Esophagus squamous epithelium (tissue), 5 donors: ENCODE results near the gene BTG2. TPM values are rescaled to one million over a fixed set of nuclear protein-coding genes. Genes with fewer than 3 reads are reported as not detected.

Source experiments
- DNase-seq: peaks from one replicate; lab custom pipeline; 2025; lab: John Stamatoyannopoulos, UW
- H3K27ac ChIP-seq, 4 donors: fragments of 200-600 bp; sonication (generic); one replicate each; pipeline ENCODE4 v1.5.1; 2016 to 2019; ENCODE audit warnings: mild to moderate bottlenecking in 1 of 4
- H3K27me3 ChIP-seq, 4 donors: fragments of 200-600 bp; sonication (generic); 1 replicate in 3 of 4; 2 replicates in 1 of 4; pipeline versions ENCODE4 v1.5.1 to v1.6.0; 2017 to 2021; ENCODE audit warnings: antibody characterized with exemption in 1 of 4
- H3K36me3 ChIP-seq, 3 donors: fragments of 200-600 bp; sonication (generic); one replicate each; pipeline ENCODE4 v1.5.1; 2016 to 2019
- H3K4me1 ChIP-seq, 3 donors: fragments of 200-600 bp; sonication (generic); one replicate each; pipeline ENCODE4 v1.5.1; 2017 to 2019
- H3K4me3 ChIP-seq, 4 donors: fragments of 200-600 bp; sonication (generic); 1 replicate in 3 of 4; 2 replicates in 1 of 4; pipeline ENCODE4 v1.5.1; 2016 to 2019; ENCODE audit warnings: mild to moderate bottlenecking in 2 of 4, moderate library complexity in 1 of 4
- H3K9me3 ChIP-seq, 3 donors: fragments of 200-600 bp; sonication (generic); one replicate each; pipeline ENCODE4 v1.5.1; 2016 to 2019
- POLR2A ChIP-seq, 4 donors: fragments of 450-650 bp; IDR thresholded peaks; one replicate each; pipeline ENCODE4 v1.6.1; 2017; ENCODE audit warnings: antibody characterized with exemption in 4 of 4, mild to moderate bottlenecking in 4 of 4, moderate library complexity in 3 of 4
- WGBS, 2 donors: methylation state at CpG; one replicate each; pipeline ENCODE4 v1.1.5; 2018; 5-methylcytosine and 5-hydroxymethylcytosine counted together
- intact Hi-C: fragments of 100-400 bp; cut with DNase I; formaldehyde crosslinking; loops from one replicate; pipeline ENCODE4 v1.15.0; 2022
- total RNA-seq, 4 donors: library from RNA; depleted of rRNA; stranded (reverse); fragments of >200 nt; gene quantifications; one replicate each; pipeline ENCODE4 v1.1.0, GENCODE V29; 2016
- TF ChIP-seq, protein P1 (sequence below), 6 experiments: fragments of 450-650 bp in 4 of 6; fragments of 200-600 bp in 2 of 6; sonication (generic) in 2 of 6; IDR thresholded peaks; one replicate each; pipeline ENCODE4 v1.5.1; 2016 to 2019; ENCODE audit warnings: antibody characterized with exemption in 6 of 6, mild to moderate bottlenecking in 4 of 6, moderate library complexity in 4 of 6
- donor health status: DM: yes; HTN: yes; CAD: no.

Gene BTG2
- total RNA-seq, 4 donors from 2014 or later: 29.7 to 46.2 (median 41.3) TPM

DNA sequence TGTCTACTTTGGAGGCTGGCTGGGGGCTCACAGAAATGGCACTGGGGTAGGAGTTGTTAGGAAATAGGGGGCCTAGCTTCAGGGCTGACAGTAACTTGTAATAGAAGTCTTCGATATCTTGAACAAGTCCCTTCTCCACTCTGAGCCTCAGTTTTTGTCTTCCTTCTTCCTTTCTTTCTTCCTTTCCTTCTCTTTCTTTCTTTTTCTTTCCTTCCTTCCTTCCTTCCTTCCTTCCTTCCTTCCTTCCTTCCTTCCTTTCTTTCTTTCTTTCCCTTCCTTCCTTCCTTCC, 12.9 kb downstream of the BTG2 start:
- TF ChIP-seq, protein P1, sequence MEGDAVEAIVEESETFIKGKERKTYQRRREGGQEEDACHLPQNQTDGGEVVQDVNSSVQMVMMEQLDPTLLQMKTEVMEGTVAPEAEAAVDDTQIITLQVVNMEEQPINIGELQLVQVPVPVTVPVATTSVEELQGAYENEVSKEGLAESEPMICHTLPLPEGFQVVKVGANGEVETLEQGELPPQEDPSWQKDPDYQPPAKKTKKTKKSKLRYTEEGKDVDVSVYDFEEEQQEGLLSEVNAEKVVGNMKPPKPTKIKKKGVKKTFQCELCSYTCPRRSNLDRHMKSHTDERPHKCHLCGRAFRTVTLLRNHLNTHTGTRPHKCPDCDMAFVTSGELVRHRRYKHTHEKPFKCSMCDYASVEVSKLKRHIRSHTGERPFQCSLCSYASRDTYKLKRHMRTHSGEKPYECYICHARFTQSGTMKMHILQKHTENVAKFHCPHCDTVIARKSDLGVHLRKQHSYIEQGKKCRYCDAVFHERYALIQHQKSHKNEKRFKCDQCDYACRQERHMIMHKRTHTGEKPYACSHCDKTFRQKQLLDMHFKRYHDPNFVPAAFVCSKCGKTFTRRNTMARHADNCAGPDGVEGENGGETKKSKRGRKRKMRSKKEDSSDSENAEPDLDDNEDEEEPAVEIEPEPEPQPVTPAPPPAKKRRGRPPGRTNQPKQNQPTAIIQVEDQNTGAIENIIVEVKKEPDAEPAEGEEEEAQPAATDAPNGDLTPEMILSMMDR (IDR thresholded peaks at IDR 0.05): no peak
- no peak for TF ChIP-seq POLR2A (IDR thresholded peaks at IDR 0.05)
- WGBS, 2 donors: 92 to 100% methylated on average over 1 of the region's 1 CpG
- intact Hi-C loops: no loop called here
- Histone ChIP-seq H3K4me1 (peaks cover 23 to 47% (median 29%) of the 10 kb centered on the region in 3 donors), H3K9me3 (no peaks in the 10 kb centered on the region), H3K27ac (no peak overlapping the region), H3K4me3 (no peak overlapping the region), H3K36me3 (no peaks in the 10 kb centered on the region), H3K27me3 (no peaks in the 10 kb centered on the region)
- DNase-seq: no peak

DNA sequence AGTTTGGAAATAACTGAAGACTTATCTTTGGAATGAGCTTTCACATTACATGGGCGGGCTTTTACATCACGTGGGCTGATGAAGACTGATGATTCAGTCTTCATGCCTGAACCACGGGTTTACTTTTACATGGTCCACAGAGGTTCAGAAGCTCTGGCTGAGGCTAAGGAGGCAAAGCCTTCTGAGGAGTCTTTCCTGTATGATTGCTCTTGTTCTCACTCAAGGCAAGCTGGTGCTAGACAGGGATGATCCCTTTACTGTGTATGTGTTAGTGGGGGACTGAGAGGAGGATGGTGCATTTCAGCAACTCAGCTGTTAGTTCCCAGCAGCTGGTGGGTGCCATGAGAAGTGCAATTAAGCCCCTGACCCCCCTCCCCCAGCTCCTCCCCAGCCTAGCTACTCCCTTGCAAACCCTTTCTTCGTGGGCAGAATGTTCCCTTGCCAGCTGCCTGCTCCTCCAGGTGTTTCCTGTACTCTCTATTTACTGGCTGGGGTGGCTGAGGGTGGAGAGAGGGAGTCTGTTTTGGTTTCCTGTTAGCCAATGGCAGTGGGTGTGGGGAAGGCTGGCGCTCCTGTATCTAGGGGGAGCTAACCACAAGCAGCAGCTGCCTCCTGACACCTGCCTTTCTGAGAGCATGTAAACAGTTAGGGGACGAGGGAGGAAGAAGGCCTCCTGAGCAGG, 15.4 kb downstream of the BTG2 start:
- H3K36me3 ChIP-seq: no peaks in the 10 kb centered on the region
- H3K4me1 ChIP-seq: peaks cover 39 to 73% (median 54%) of the 10 kb centered on the region in 3 donors
- no peaks in the 10 kb centered on the region for H3K27me3 ChIP-seq
- peak overlapping the region; percentile 20 to 96 (median 88) for H3K27ac ChIP-seq
- TF ChIP-seq POLR2A (IDR thresholded peaks at IDR 0.05): peak in 1 of 4 donors; percentile 43
- TF ChIP-seq, protein P1 (IDR thresholded peaks at IDR 0.05): no peak
- 12 to 24% methylated on average over 5 of the region's 6 CpGs for WGBS, 2 donors
- no peaks in the 10 kb centered on the region for H3K9me3 ChIP-seq
- DNase-seq: peak; percentile 25
- H3K4me3 ChIP-seq: no peak overlapping the region
- intact Hi-C loops: no loop called here

DNA sequence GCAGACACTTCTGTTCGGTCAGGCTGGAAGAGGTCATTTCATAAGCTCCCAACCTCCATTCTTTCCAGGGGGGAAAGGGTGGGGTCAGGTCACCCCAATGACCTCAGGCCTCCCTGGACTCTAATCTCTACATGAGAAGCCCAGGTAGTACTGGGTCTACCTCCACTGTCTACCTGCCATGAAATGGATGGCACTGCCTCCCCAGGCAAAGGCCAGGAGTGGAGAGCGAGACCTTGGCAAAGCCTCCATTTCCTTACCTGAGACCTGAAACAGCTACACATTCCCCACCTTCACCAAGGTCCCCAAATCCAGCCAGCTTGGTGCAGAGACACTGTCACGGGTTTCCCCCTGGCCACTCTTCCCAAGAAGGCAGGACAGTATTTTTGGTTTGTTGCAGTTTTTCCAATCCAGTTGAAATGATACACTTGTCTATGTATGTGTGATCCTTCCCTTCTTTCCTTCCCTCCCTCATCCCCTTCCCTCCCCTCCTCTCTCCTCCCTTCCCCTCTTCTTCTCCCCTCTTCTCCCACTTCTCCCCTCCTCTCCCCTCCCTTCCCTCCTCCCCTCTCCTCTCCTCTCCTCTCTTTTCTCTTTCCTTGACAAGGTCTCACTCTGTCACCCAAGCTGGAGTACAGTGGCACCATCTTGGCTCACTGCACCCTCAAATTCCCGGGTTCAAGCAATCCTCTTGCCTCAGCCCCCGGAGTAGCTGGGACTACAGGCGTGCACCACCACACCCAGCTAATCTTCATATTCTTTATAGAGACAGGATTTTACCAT, 16.1 kb downstream of the BTG2 start:
- Histone ChIP-seq H3K36me3 (no peaks in the 10 kb centered on the region), H3K9me3 (no peaks in the 10 kb centered on the region), H3K4me3 (no peak overlapping the region), H3K27me3 (no peaks in the 10 kb centered on the region), H3K27ac (peak overlapping the region; percentile 20 to 96 (median 88)), H3K4me1 (peaks cover 44 to 76% (median 58%) of the 10 kb centered on the region in 3 donors)
- 83 to 88% methylated on average over 6 of the region's 6 CpGs for WGBS, 2 donors
- TF ChIP-seq, protein P1 (IDR thresholded peaks at IDR 0.05): no peak
- TF ChIP-seq POLR2A (IDR thresholded peaks at IDR 0.05): no peak
- intact Hi-C loops: no loop called here
- DNase-seq: no peak

DNA sequence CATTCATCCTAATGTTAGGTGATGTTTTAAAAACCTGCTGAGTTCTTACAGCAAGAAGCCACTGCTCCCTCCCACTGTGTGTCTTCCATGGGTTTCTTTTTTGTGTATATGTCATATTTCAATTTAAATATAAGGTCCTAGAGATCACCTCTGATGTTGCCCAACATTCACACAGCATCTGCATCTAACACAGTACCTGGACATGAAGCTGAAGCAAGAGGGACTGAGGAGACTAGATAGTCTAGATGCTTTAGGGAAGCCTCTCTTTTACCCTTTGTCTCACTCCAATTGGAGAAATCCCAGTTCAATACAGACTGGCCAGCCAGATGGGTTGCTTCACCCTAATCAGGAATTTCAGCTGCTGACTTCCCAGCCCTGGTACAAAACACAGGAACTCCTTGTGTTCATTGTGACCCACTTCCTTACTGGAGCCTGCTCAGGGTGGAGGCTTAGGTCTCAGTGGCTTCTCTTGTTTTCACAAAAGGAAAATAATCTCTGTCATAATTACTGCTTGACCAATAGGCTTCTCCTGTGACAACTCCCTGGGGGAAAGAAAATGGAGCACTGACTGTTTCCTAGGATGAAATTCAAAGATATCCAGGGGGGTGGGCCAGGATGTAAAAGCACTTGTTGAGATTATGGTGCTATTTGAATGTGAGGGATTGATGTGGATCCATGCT, 17.3 kb downstream of the BTG2 start:
- DNase-seq: no peak
- H3K27me3 ChIP-seq: no peaks in the 10 kb centered on the region

More for the DNA sequence above, 17.3 kb downstream of the BTG2 start:
- peak overlapping the region in 3 of 4 donors; percentile 85 to 96 (median 91) for H3K27ac ChIP-seq
- H3K9me3 ChIP-seq: no peaks in the 10 kb centered on the region
- H3K4me3 ChIP-seq: no peak overlapping the region
- H3K4me1 ChIP-seq: peaks cover 53 to 76% (median 59%) of the 10 kb centered on the region in 3 donors
- no peak for TF ChIP-seq POLR2A (IDR thresholded peaks at IDR 0.05)
- TF ChIP-seq, protein P1 (IDR thresholded peaks at IDR 0.05): no peak
- no peaks in the 10 kb centered on the region for H3K36me3 ChIP-seq
- intact Hi-C loops: no loop called here
